GM18907 (cell line): Measurements from ENCODE around the gene PACC1.

Experiments used
- ATAC-seq: cut with Tn5 transposase; IDR thresholded peaks from one replicate; pipeline ENCODE4 v1.9.1; 2021; ENCODE audit warnings: mild to moderate bottlenecking, moderate library complexity; ENCODE audit not compliant: unreplicated experiment

The PACC1 gene

DNA sequence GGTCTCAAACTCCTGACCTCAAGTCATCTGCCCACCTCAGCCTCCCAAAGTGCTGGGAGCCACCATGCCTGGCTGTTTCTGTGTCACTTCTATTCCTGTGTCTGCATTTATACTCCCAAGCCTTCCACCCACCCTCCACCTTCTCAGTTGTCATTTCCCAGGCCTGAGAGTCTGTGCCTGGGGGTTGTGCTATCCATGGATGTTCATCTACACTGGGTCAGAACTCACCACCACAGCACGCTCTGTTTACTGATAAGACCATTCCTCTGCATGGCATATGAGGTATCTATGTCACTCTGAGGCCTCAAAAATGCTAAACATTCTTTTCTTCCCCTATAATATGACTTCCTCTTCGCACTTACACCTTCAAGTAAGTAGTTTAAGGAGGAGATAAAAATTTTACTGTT is 24.1 kb upstream of the PACC1 start:
- ATAC-seq: no peak

GRCh38 chr1:212437179-212437798 is 22.6 kb upstream of the PACC1 start:
- ATAC-seq: no peak

DNA sequence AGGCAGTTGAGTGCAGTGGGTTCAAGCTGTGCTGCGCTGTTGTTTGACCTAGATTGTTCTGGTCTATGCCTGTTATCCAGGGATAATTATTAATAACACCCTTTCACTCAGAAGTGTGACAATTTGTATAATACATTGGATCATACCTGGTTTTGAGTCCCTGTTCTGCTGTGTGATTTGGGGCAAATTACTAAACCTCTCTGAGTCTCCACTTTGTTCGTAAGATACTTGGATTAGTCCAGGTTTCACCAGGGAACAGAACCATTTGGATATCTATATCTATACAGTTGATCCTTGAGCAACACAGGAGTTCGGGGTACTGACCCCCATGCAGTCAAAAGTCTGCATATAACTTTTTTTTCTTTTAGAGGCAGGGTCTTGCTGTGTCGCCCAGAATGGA is 20.3 kb upstream of the PACC1 start:
- ATAC-seq: no peak

GRCh38 chr1:212433577-212434462 is 19.1 kb upstream of the PACC1 start:
- ATAC-seq: no peak

DNA sequence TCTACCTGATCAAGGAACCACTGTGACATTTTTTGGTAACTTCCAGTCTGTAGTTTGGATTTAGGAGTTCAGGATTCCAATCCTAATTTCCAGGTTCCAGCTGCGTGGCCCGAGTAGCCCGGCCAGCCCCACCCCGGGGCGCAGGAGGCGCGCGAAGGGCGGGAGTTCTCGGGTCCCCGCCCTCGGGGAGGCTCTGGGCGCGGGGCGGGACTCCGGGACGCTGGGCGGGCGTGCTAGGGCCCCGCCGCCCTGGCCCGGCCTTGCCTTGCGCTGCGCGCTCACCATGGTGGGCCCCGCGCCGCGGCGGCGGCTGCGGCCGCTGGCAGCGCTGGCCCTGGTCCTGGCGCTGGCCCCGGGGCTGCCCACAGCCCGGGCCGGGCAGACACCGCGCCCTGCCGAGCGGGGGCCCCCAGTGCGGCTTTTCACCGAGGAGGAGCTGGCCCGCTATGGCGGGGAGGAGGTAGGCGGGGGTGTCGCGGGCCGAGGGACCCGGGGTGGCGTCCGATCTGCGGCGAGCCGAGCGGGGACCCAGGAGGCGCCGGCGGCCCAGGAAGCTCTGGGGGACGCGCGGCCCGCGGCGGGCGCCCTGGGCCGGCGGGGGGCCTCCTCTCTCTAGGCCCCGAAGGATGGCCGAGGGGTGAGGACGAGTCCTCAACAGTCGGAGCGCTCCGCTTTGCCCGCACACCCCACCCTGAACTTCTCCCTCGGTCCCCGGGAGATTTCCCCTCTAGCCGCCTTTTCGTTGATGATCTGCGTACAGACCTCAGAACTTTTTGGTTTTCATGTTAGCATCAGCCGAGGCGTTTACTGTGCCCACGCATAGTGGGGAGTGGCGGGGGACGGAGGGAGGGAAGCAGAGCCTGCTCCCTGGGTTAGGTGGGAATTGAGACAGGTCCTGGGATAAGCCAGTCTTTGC is 18.2 kb upstream of the PACC1 start, which contains the start of gene NENF:
Gene NENF (plus strand): TSS at position 260 of the 916 bp plus-strand sequence. CDS start 24 bp downstream, at position 284.
- ATAC-seq: peak; percentile 97

DNA sequence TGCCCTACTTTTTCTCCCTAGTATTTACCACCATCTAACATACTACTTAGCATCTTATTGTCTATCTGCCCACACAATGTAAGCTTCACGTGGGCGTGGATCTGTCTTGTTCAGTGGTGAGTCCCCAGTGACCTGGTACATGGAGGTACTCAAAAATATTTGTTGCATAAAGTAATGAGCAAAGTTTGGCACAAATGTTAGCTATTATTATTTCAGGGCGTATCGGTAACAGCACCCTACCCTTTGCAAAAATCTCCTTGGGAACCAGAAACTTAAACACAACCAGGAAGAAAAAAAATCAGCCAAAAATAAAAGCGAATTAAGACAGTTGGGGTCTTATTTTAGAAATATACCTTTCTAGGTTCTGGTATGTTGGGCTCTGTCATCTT is 17.6 kb upstream of the PACC1 start:
- ATAC-seq: no peak

- ATAC-seq: no peak
Measured at GRCh38 chr1:212431644-212432043, 17.0 kb upstream of the PACC1 start.

DNA sequence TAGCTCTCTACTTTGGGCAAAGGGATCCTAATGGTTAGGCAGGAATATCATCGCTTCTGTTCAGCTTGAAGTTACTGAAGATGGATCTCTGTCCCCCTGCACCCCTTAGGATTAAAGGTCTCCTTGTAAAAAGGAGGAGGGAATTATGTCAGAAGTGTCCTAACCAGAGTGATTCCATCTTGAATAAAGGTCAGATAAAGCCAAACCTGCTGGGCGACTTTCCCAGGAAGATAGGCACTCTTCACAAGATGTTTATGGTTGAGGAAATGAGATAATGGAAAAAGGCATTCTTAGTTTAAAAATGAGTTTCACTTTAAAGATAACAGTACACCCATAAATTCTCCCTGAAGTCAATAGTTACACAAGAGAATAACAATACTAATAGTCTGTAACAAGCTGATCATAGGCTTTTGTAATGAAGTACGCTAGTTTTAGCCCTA is 16.3 kb upstream of the PACC1 start:
- ATAC-seq: no peak

DNA sequence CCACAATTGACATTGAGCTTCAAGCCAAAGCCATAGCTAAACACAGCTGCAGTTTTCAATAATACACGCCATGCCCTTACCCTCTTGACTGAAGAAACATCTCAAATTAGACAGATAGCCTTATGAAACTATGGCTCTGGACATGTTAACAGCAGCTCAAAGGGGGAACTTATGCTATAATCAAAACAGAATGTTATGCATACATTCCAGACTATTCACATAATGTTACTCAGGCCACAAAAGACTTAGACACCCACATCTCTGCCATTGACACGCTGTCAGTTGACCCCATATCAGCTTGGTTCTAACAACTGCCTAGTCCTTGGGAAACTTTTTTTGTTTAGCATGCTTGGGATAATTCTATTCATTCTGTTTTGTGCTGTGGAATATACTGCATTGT is 15.7 kb upstream of the PACC1 start:
- no peak for ATAC-seq

- ATAC-seq: no peak
Measured at GRCh38 chr1:212428496-212428895, 13.8 kb upstream of the PACC1 start.

DNA sequence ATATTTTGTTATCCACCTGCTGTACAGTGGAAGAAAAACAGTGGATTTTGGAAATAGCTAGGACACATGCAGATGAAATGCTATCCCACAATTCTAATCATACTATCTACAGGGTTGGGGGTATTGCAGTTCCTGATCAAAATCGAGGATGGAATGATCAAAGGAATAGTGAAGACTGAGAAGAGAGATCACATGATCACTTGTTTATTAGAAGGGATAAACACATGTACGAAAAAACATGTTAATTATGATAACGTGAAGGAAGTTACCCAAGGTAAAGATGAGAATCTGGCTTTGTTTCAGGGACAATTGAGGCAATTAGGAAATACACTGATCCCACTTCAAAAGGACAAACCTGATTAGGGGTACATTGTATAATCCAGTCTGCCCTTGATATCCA is 9.2 kb upstream of the PACC1 start:
- ATAC-seq: no peak

GRCh38 chr1:212421165-212421564 is 6.5 kb upstream of the PACC1 start:
- ATAC-seq: no peak

GRCh38 chr1:212415107-212415841 is 588 bp upstream of the PACC1 start:
- ATAC-seq: no peak

GRCh38 chr1:212413902-212414327 is 771 bp downstream of the PACC1 start:
- peak; percentile 15 for ATAC-seq

- ATAC-seq: no peak
Measured at GRCh38 chr1:212412374-212412773, 2.3 kb downstream of the PACC1 start.

GRCh38 chr1:212410231-212410820 is 4.4 kb downstream of the PACC1 start:
- no peak for ATAC-seq

- ATAC-seq: no peak
Measured at GRCh38 chr1:212402666-212403321, 11.9 kb downstream of the PACC1 start.

GRCh38 chr1:212401838-212402582 is 12.7 kb downstream of the PACC1 start:
- ATAC-seq: no peak

GRCh38 chr1:212401042-212401441 is 13.6 kb downstream of the PACC1 start:
- no peak for ATAC-seq
